Measurements from ENCODE around the gene EAPP. TPM values are rescaled to one million over a fixed set of nuclear protein-coding genes. Genes with fewer than 3 reads are reported as not detected.
"Not testable (repeated sequence)": the region's sequence is repeated elsewhere in the genome, so short reads cannot be mapped to it uniquely, and the experiment has no call there.

Gene EAPP
- total RNA-seq, 1 donor from 2014 or later, result 28.0 TPM

DNA sequence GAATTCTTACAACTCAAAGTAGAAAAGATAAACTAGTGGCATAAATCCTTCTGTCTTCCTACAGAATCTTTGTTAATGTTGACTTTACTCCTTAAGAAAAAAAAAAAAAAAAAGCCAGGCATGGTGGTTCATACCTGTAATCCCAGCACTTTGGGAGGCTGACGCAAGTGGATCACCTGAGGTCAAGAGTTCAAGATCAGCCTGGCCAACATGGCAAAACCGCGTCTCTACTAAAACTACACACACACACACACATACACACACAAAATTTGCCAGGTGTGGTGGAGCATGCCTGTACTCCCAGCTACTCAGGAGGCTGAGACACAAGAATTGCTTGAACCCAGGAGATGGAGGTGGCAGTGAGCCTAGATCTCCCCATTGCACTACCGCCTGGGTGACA, 59.8 kb downstream of the EAPP start:
- intact Hi-C loops (cut with DNase I), result no loop called here
- Histone ChIP-seq H3K27ac (no peak overlapping the region), H3K4me3 (no peak overlapping the region), H3K9me3 (no peaks in the 10 kb centered on the region), H3K36me3 (no peaks in the 10 kb centered on the region), H3K4me1 (no peaks in the 10 kb centered on the region), H3K27me3 (no peaks in the 10 kb centered on the region)
- no peak for DNase-seq (ENCODE audit: extremely low spot score in 2 of 2)
- TF ChIP-seq POLR2A (IDR thresholded peaks at IDR 0.05), result no peak
- TF ChIP-seq, protein P1, sequence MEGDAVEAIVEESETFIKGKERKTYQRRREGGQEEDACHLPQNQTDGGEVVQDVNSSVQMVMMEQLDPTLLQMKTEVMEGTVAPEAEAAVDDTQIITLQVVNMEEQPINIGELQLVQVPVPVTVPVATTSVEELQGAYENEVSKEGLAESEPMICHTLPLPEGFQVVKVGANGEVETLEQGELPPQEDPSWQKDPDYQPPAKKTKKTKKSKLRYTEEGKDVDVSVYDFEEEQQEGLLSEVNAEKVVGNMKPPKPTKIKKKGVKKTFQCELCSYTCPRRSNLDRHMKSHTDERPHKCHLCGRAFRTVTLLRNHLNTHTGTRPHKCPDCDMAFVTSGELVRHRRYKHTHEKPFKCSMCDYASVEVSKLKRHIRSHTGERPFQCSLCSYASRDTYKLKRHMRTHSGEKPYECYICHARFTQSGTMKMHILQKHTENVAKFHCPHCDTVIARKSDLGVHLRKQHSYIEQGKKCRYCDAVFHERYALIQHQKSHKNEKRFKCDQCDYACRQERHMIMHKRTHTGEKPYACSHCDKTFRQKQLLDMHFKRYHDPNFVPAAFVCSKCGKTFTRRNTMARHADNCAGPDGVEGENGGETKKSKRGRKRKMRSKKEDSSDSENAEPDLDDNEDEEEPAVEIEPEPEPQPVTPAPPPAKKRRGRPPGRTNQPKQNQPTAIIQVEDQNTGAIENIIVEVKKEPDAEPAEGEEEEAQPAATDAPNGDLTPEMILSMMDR (IDR thresholded peaks at IDR 0.05), result no peak
- no peak for TF ChIP-seq POLR2AphosphoS5 (IDR thresholded peaks at IDR 0.05; ENCODE audit: insufficient read depth in 1 of 2, low read depth in 1 of 2)

DNA sequence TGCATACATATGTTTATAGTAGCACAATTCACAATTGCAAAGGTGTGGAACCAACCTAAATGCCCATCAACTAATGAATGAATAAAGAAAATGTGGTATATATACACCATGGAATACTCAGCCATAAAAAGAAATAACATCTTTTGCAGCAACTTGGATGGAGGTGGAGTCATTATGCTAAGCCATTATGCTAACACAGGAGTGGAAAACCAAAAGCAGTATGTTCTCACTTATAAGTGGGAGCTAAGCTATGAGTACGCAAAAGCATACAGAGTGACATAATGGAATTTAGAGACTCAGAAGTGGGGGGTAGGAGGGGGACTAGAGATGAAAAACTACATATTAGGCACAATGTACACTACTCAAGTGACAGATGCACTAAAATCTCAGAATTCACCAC, 61.2 kb downstream of the EAPP start:
- H3K27ac ChIP-seq, result no peak overlapping the region
- TF ChIP-seq POLR2A (IDR thresholded peaks at IDR 0.05) (no peak), POLR2AphosphoS5 (IDR thresholded peaks at IDR 0.05; ENCODE audit: insufficient read depth in 1 of 2, low read depth in 1 of 2) (no peak)
- TF ChIP-seq, protein P1 (IDR thresholded peaks at IDR 0.05), result no peak
- no peaks in the 10 kb centered on the region for H3K9me3 ChIP-seq
- H3K27me3 ChIP-seq, result no peaks in the 10 kb centered on the region
- DNase-seq (ENCODE audit: extremely low spot score in 2 of 2), result no peak
- H3K4me3 ChIP-seq, result no peak overlapping the region
- no peaks in the 10 kb centered on the region for H3K36me3 ChIP-seq
- intact Hi-C loops (cut with DNase I), result no loop called here
- no peaks in the 10 kb centered on the region for H3K4me1 ChIP-seq

DNA sequence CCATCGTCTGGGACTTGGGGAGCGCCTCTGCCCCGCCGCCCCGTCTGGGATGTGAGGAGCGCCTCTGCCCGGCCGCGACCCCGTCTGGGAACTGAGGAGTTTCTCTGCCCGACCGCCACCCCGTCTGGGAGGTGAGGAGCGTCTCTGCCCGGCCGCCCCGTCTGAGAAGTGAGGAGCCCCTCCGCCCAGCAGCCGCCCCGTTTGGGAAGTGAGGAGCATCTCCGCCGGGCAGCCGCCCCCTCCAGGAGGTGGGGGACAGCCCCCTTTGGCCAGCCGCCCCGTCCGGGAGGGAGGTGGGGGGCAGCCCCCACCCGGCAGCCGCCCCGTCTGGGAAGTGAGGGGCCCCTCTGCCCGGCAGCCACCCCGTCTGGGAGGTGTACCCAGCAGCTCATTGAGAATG, 63.5 kb downstream of the EAPP start:
- H3K27me3 ChIP-seq; intact Hi-C loops (cut with DNase I); H3K4me3 ChIP-seq; H3K4me1 ChIP-seq; H3K9me3 ChIP-seq; H3K36me3 ChIP-seq; DNase-seq (ENCODE audit: extremely low spot score in 2 of 2); H3K27ac ChIP-seq: not testable (repeated sequence)

DNA sequence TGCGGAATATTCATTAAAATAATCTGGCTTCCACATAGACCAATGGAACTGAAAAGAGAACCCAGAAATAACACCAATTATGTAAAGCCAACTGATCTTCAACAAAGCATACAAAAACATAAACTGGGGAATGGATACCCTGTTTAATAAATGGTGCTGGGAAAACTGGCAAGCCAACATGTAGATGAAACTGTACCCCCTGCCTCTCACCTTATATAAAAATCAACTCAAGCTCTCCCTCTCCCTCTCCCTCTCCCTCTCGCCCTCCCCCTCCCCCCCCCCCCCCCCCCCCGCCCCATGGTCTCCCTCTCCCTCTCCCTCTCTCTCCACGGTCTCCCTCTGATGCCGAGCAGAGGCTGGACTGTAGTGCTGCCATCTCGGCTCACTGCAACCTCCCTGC, 64.3 kb downstream of the EAPP start:
- no peaks in the 10 kb centered on the region for H3K4me1 ChIP-seq
- no peaks in the 10 kb centered on the region for H3K36me3 ChIP-seq
- intact Hi-C loops (cut with DNase I), result no loop called here
- no peak overlapping the region for H3K4me3 ChIP-seq
- H3K27ac ChIP-seq, result no peak overlapping the region
- no peak for DNase-seq (ENCODE audit: extremely low spot score in 2 of 2)
- TF ChIP-seq POLR2A (IDR thresholded peaks at IDR 0.05), result no peak
- TF ChIP-seq POLR2AphosphoS5 (IDR thresholded peaks at IDR 0.05; ENCODE audit: insufficient read depth in 1 of 2, low read depth in 1 of 2), result no peak
- TF ChIP-seq, protein P1 (IDR thresholded peaks at IDR 0.05), result no peak
- no peaks in the 10 kb centered on the region for H3K9me3 ChIP-seq
- H3K27me3 ChIP-seq, result no peaks in the 10 kb centered on the region

DNA sequence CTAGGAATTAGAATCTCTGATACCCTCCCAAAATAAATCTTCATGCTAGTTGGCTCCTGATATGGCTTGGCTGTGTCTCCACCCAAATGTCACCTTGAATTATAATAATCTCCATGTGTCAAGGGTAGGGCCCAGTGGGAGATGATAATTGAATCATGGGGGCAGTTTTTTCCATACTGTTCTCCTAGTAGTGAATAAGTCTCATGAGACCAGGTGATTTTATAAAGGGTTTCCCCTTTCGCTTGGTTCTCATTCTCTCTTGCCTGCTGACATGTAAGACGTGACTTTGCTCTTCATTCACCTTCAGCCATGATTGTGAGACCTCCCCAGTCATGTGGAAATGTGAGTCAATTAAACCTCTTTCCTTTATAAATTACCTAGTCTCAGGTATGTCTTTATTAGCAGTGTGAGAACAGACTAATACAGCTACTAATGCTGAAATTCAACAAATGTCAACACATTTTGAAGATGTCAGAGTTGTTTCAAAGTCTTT, 65.3 kb downstream of the EAPP start:
- intact Hi-C loops (cut with DNase I), result no loop called here
- H3K27ac ChIP-seq, result no peak overlapping the region
- H3K4me1 ChIP-seq, result no peaks in the 10 kb centered on the region
- H3K36me3 ChIP-seq, result no peaks in the 10 kb centered on the region
- no peaks in the 10 kb centered on the region for H3K27me3 ChIP-seq
- DNase-seq (ENCODE audit: extremely low spot score in 2 of 2), result no peak
- H3K4me3 ChIP-seq, result no peak overlapping the region
- no peaks in the 10 kb centered on the region for H3K9me3 ChIP-seq
- TF ChIP-seq POLR2A (IDR thresholded peaks at IDR 0.05) (no peak), POLR2AphosphoS5 (IDR thresholded peaks at IDR 0.05; ENCODE audit: insufficient read depth in 1 of 2, low read depth in 1 of 2) (no peak)
- TF ChIP-seq, protein P1 (IDR thresholded peaks at IDR 0.05), result no peak

Data from vagina (tissue), 2 donors.